UCSD-AML1 (cell line): ENCODE data around the gene TUT4.

Source experiments
- DNase-seq: peaks from one replicate; lab custom pipeline; 2025; ENCODE audit not compliant: unreplicated experiment; lab: John Stamatoyannopoulos, UW

The TUT4 gene

GRCh38 chr1:52576074-52576473, 23.2 kb upstream of the TUT4 start:
- DNase-seq = no peak

GRCh38 chr1:52574594-52574993, 21.7 kb upstream of the TUT4 start:
- no peak for DNase-seq

- DNase-seq = no peak
These were observed 19.5 kb upstream of the TUT4 start for GRCh38 chr1:52572387-52572786.

GRCh38 chr1:52571783-52572182, 18.9 kb upstream of the TUT4 start:
- no peak for DNase-seq

- DNase-seq = peak; percentile 23
These were observed 16.7 kb upstream of the TUT4 start for GRCh38 chr1:52569449-52570210.

GRCh38 chr1:52567943-52568342, 15.1 kb upstream of the TUT4 start:
- DNase-seq = no peak

GRCh38 chr1:52562766-52563165, 9.9 kb upstream of the TUT4 start:
- DNase-seq = no peak

- DNase-seq = no peak
These were observed 7.0 kb upstream of the TUT4 start for GRCh38 chr1:52559875-52560274.

GRCh38 chr1:52558941-52559340, 6.0 kb upstream of the TUT4 start:
- no peak for DNase-seq

- no peak for DNase-seq
These were observed 3.9 kb upstream of the TUT4 start for GRCh38 chr1:52556641-52557360.

GRCh38 chr1:52554756-52555155, 1.9 kb upstream of the TUT4 start:
- DNase-seq = no peak

- DNase-seq = no peak
These were observed 1.4 kb upstream of the TUT4 start for GRCh38 chr1:52554267-52554640.

- peak; percentile 91 for DNase-seq
These were observed 722 bp upstream of the TUT4 start for GRCh38 chr1:52553362-52554266.

GRCh38 chr1:52552236-52552504, 722 bp downstream of the TUT4 start:
- peak; percentile 46 for DNase-seq

GRCh38 chr1:52551507-52552235, 1.2 kb downstream of the TUT4 start:
- DNase-seq = peak; percentile 36

GRCh38 chr1:52550447-52550846, 2.4 kb downstream of the TUT4 start:
- no peak for DNase-seq

- no peak for DNase-seq
These were observed 3.6 kb downstream of the TUT4 start for GRCh38 chr1:52549267-52549666.

- no peak for DNase-seq
These were observed 6.0 kb downstream of the TUT4 start for GRCh38 chr1:52546852-52547251.

- DNase-seq = no peak
These were observed 8.0 kb downstream of the TUT4 start for GRCh38 chr1:52544665-52545525.

- DNase-seq = no peak
These were observed 10.7 kb downstream of the TUT4 start for GRCh38 chr1:52542085-52542688.
